ENCODE data around the gene EPHB1.

- TF ChIP-seq EZH2 (IDR thresholded peaks at IDR 0.05; ENCODE audit: borderline replicate concordance, low read depth, low read length, poor library complexity, severe bottlenecking) (no peak), CTCF (conservative IDR thresholded peaks at IDR 0.05; ENCODE audit: low read depth, low read length) (no peak)
Observed at GRCh38 chr3:134776518-134776917, 18.5 kb upstream of the EPHB1 start.

Data from A673 (cell line).